ENCODE measurements around the gene CACNA2D4. TPM values are rescaled to one million over a fixed set of nuclear protein-coding genes. Genes with fewer than 3 reads are reported as not detected.

The CACNA2D4 gene
- total and polyA plus RNA-seq, 2 of the 13 experiments (the other 11 are each of a cell fraction or from before 2014, with no cell fraction given), result 14.2 to 136 TPM

DNA sequence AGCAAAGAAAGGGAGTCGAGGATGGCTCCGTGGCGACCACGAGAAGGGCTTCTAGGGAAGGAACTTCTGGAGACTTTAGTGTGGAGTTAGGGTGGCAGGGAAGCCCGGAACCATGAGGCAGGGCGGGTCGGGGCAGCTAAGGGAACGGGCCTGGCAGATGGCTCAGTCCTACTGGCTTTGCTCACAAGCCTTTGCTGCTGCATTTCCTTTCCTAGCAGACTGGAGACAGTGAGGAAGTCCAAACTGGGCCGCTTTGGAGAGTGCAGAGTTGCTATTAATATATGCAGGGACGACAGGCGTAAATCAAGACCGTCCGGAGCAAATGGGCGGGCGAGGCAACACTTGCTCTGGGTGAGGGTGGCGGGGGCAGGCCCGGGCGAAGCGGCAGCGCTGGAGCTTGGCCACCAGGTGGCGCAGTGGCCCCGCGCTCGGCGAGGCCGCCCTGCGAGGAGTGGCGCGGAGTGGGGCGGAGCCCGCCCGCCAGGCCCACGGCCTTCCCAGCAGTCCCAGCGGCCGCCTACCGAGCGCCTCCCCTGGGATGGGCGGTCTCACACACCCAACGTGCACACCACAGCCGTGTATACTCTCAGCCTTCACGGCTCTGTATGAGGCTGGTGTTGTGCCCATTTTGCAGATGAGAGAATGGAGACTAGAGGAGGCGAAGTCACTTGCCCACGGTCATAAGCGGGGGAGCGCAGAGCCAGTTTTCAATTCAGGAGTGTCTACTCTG lies 122.5 kb downstream of the CACNA2D4 start (continued):
- TF ChIP-seq ZFP91 (CRISPR knock-in tag; IDR thresholded peaks at IDR 0.05; ENCODE audit: borderline replicate concordance) (peak; percentile 83; the same call in 1 of the 2 replicates), HNRNPK (IDR thresholded peaks at IDR 0.05; ENCODE audit: low read depth, low read length, poor library complexity, severe bottlenecking) (no peak), GFI1 (CRISPR knock-in tag; IDR thresholded peaks at IDR 0.05; ENCODE audit: borderline replicate concordance) (no peak; the same call in 1 of the 2 replicates), RFXANK (CRISPR knock-in tag; IDR thresholded peaks at IDR 0.05) (no peak), MYC (CRISPR knock-in tag; IDR thresholded peaks at IDR 0.05; ENCODE audit: borderline replicate concordance) (no peak), ZNF282 (IDR thresholded peaks at IDR 0.05; ENCODE audit: partially characterized antibody) (no peak), ZNF121 (CRISPR knock-in tag; IDR thresholded peaks at IDR 0.05) (no peak), HOXA7 (CRISPR knock-in tag; IDR thresholded peaks at IDR 0.05) (no peak), GZF1 (CRISPR knock-in tag; IDR thresholded peaks at IDR 0.05) (no peak), ZFP36L1 (CRISPR knock-in tag; IDR thresholded peaks at IDR 0.05) (no peak), ZNF18 (CRISPR knock-in tag; IDR thresholded peaks at IDR 0.05; ENCODE audit: insufficient replicate concordance) (no peak), SOX13 (IDR thresholded peaks at IDR 0.05) (no peak), SOX13 (CRISPR knock-in tag; conservative IDR thresholded peaks at IDR 0.05 in 1 of 2, IDR thresholded peaks at IDR 0.05 in 1 of 2) (no peak), FOXK1 (CRISPR knock-in tag; IDR thresholded peaks at IDR 0.05; ENCODE audit: borderline replicate concordance, low read depth) (no peak), ZBTB37 (CRISPR knock-in tag; IDR thresholded peaks at IDR 0.05) (no peak)
- TF ChIP-seq, protein P1, sequence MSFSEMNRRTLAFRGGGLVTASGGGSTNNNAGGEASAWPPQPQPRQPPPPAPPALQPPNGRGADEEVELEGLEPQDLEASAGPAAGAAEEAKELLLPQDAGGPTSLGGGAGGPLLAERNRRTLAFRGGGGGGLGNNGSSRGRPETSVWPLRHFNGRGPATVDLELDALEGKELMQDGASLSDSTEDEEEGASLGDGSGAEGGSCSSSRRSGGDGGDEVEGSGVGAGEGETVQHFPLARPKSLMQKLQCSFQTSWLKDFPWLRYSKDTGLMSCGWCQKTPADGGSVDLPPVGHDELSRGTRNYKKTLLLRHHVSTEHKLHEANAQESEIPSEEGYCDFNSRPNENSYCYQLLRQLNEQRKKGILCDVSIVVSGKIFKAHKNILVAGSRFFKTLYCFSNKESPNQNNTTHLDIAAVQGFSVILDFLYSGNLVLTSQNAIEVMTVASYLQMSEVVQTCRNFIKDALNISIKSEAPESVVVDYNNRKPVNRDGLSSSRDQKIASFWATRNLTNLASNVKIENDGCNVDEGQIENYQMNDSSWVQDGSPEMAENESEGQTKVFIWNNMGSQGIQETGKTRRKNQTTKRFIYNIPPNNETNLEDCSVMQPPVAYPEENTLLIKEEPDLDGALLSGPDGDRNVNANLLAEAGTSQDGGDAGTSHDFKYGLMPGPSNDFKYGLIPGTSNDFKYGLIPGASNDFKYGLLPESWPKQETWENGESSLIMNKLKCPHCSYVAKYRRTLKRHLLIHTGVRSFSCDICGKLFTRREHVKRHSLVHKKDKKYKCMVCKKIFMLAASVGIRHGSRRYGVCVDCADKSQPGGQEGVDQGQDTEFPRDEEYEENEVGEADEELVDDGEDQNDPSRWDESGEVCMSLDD (CRISPR knock-in tag; IDR thresholded peaks at IDR 0.05; ENCODE audit: borderline replicate concordance), result no peak
- TF ChIP-seq, protein P2, sequence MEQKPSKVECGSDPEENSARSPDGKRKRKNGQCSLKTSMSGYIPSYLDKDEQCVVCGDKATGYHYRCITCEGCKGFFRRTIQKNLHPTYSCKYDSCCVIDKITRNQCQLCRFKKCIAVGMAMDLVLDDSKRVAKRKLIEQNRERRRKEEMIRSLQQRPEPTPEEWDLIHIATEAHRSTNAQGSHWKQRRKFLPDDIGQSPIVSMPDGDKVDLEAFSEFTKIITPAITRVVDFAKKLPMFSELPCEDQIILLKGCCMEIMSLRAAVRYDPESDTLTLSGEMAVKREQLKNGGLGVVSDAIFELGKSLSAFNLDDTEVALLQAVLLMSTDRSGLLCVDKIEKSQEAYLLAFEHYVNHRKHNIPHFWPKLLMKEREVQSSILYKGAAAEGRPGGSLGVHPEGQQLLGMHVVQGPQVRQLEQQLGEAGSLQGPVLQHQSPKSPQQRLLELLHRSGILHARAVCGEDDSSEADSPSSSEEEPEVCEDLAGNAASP (CRISPR knock-in tag; IDR thresholded peaks at IDR 0.05; ENCODE audit: borderline replicate concordance), result no peak
- TF ChIP-seq, protein P3, sequence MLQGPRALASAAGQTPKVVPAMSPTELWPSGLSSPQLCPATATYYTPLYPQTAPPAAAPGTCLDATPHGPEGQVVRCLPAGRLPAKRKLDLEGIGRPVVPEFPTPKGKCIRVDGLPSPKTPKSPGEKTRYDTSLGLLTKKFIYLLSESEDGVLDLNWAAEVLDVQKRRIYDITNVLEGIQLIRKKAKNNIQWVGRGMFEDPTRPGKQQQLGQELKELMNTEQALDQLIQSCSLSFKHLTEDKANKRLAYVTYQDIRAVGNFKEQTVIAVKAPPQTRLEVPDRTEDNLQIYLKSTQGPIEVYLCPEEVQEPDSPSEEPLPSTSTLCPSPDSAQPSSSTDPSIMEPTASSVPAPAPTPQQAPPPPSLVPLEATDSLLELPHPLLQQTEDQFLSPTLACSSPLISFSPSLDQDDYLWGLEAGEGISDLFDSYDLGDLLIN (CRISPR knock-in tag; IDR thresholded peaks at IDR 0.05; ENCODE audit: borderline replicate concordance), result no peak
